ENCODE results near the gene ZC3H7B.

DNA sequence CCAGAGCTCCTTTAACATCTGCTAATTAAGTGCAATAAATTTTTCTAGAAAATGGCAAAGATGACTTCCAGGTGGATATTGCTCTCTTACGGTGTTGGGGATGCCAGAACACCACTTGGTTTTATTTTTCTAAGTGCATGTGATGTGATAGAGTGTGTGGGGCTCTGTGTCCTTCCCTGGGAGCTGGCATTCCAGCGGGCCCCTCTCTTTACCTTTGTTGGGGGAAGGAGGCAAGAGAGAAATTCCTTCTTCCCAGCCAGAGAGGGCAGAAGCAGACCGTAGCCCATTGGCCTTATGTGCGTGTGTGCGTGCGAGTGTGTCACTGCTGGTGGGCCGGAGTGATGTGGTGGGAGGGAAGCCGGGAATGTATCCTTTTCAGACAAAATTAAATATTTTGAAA, 97.6 kb downstream of the ZC3H7B start:
- TF ChIP-seq EZH2 (IDR thresholded peaks at IDR 0.05; ENCODE audit: insufficient read depth, poor library complexity, severe bottlenecking) (no peak), EZH2phosphoT487 (IDR thresholded peaks at IDR 0.05; ENCODE audit: insufficient read depth, low read depth) (no peak)
